Ectodermal cell (in vitro differentiated cells): ENCODE results near the gene TRAPPC1.

Source experiments
- H3K27ac ChIP-seq: 2 replicates; pipeline ENCODE4 v1.7.0; 2013; ENCODE audit warnings: mild to moderate bottlenecking, low read depth, low read length; ENCODE audit not compliant: insufficient read depth, poor library complexity, severe bottlenecking
- H3K27me3 ChIP-seq: 2 replicates; pipeline ENCODE4 v1.7.0; 2013; ENCODE audit warnings: mild to moderate bottlenecking, low read length; ENCODE audit not compliant: insufficient read depth, control insufficient read depth, poor library complexity, severe bottlenecking
- H3K36me3 ChIP-seq: one replicate; pipeline ENCODE4 v1.7.0; 2013; ENCODE audit warnings: low read length; ENCODE audit not compliant: control insufficient read depth, insufficient read depth
- H3K4me1 ChIP-seq: one replicate; pipeline ENCODE4 v1.7.0; 2013; ENCODE audit warnings: low read length; ENCODE audit not compliant: control insufficient read depth, insufficient read depth
- H3K4me3 ChIP-seq: 2 replicates; pipeline ENCODE4 v1.7.0; 2013; ENCODE audit warnings: low read depth, low read length, control low read depth; ENCODE audit not compliant: insufficient read depth
- H3K9me3 ChIP-seq: 2 replicates; pipeline ENCODE4 v1.7.0; 2013; ENCODE audit warnings: mild to moderate bottlenecking, low read length, moderate library complexity; ENCODE audit not compliant: control insufficient read depth
- WGBS, 2 experiments: methylation state at CpG; one replicate each; pipeline ENCODE4 v1.1.7; 2013; ENCODE audit warnings: missing lambda C conversion rate in 2 of 2; 5-methylcytosine and 5-hydroxymethylcytosine counted together

The TRAPPC1 gene

GRCh38 chr17:7922269-7922844 lies 9.4 kb downstream of the TRAPPC1 start:
- no peak overlapping the region for H3K27ac ChIP-seq
- WGBS, 2 experiments = 55 to 57% methylated on average over 16 of the region's 16 CpGs
- H3K4me1 ChIP-seq = no peaks in the 10 kb centered on the region
- peaks cover 70% of the 10 kb centered on the region for H3K27me3 ChIP-seq
- no peaks in the 10 kb centered on the region for H3K9me3 ChIP-seq
- H3K4me3 ChIP-seq = no peak overlapping the region
- H3K36me3 ChIP-seq = no peaks in the 10 kb centered on the region

GRCh38 chr17:7916808-7917207 lies 14.9 kb downstream of the TRAPPC1 start:
- no peak overlapping the region for H3K4me3 ChIP-seq
- peaks cover 9% of the 10 kb centered on the region for H3K4me1 ChIP-seq
- H3K27ac ChIP-seq = no peak overlapping the region
- H3K27me3 ChIP-seq = peaks cover 48% of the 10 kb centered on the region
- 66 to 77% methylated on average over 2 of the region's 2 CpGs for WGBS, 2 experiments
- no peaks in the 10 kb centered on the region for H3K9me3 ChIP-seq
- no peaks in the 10 kb centered on the region for H3K36me3 ChIP-seq

GRCh38 chr17:7916385-7916682 lies 15.4 kb downstream of the TRAPPC1 start:
- 52 to 55% methylated on average over 15 of the region's 15 CpGs for WGBS, 2 experiments
- no peaks in the 10 kb centered on the region for H3K9me3 ChIP-seq
- H3K36me3 ChIP-seq = no peaks in the 10 kb centered on the region
- peaks cover 9% of the 10 kb centered on the region for H3K4me1 ChIP-seq
- H3K27me3 ChIP-seq = peaks cover 44% of the 10 kb centered on the region
- no peak overlapping the region for H3K27ac ChIP-seq
- H3K4me3 ChIP-seq = peak overlapping the region; percentile 50

GRCh38 chr17:7915611-7916384 lies 15.9 kb downstream of the TRAPPC1 start, which contains the start of gene RNF227:
TSS of gene RNF227 (minus strand) at chr17:7916289. CDS start at chr17:7916195, 94 bp downstream.
- H3K27me3 ChIP-seq = peaks cover 40% of the 10 kb centered on the region
- H3K36me3 ChIP-seq = no peaks in the 10 kb centered on the region
- H3K4me3 ChIP-seq = peak within 1 kb of the TSS; percentile 50
- H3K9me3 ChIP-seq = no peaks in the 10 kb centered on the region
- H3K4me1 ChIP-seq = peaks cover 9% of the 10 kb centered on the region
- no peak within 1 kb of the TSS for H3K27ac ChIP-seq
- WGBS, 2 experiments = 1% methylated on average over 100 of the region's 100 CpGs

GRCh38 chr17:7915179-7915610 lies 16.6 kb downstream of the TRAPPC1 start:
- H3K4me1 ChIP-seq = peaks cover 9% of the 10 kb centered on the region
- WGBS, 2 experiments = 26 to 29% methylated on average over 15 of the region's 15 CpGs
- no peaks in the 10 kb centered on the region for H3K9me3 ChIP-seq
- no peaks in the 10 kb centered on the region for H3K36me3 ChIP-seq
- peaks cover 40% of the 10 kb centered on the region for H3K27me3 ChIP-seq
- H3K27ac ChIP-seq = no peak overlapping the region
- peak overlapping the region; percentile 50 for H3K4me3 ChIP-seq

DNA sequence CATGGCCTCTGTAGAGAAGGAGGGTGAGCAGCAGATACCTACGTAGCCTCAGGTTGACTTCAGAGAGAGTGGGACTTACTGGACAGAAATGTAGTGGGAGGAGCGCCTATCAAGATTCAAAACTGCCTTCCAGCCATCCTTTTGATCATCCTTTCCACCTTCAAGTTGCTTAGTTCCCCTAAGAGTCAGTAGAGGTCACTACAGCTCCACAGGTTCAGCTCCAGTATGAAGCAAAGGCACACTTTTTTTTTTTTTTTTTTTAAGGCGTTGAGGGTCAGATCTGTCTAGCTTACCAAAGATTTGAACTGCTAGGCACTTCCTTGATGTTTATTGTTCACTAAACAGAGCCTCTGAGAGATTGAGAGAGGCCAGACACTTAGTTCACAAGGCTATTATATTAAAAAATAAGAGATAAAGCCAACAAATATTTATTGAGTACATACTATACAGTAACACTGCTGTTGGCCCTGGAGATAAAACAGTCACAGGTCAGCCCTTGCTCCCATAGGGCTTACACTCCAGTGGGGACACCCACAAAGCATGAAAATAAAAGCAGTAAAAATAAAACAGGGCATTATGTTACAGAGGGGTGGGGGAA lies 18.7 kb downstream of the TRAPPC1 start:
- H3K4me3 ChIP-seq = no peak overlapping the region
- peaks cover 36% of the 10 kb centered on the region for H3K27me3 ChIP-seq
- H3K9me3 ChIP-seq = no peaks in the 10 kb centered on the region
- H3K27ac ChIP-seq = no peak overlapping the region
- H3K36me3 ChIP-seq = no peaks in the 10 kb centered on the region
- 56 to 60% methylated on average over 2 of the region's 3 CpGs for whole genome bisulfite sequencing, 2 experiments
- H3K4me1 ChIP-seq = peaks cover 9% of the 10 kb centered on the region

DNA sequence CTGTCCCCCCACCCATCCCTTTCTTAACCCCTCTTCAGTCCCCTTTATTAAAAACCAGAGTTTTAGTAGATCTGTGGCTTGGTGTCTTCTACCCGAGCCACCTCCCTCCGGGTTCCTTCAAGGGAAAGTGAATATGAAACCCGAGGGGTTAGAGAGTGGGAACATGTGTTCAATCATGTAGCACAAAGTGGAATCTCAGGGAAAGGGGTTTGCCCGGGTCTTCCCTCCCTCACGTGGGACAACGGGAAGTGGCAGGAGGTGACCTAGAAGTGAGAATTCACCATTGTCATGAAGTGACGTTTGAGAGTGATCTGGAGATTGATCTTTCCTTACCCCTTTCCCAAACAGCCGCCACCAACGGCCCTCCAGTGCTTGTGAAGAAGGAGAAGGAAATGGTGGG lies 20.6 kb downstream of the TRAPPC1 start:
- Histone ChIP-seq H3K27ac (no peak overlapping the region), H3K4me3 (no peak overlapping the region), H3K4me1 (peaks cover 9% of the 10 kb centered on the region), H3K36me3 (no peaks in the 10 kb centered on the region), H3K27me3 (peaks cover 18% of the 10 kb centered on the region), H3K9me3 (no peaks in the 10 kb centered on the region)
- WGBS, 2 experiments = 92 to 94% methylated on average over 9 of the region's 9 CpGs

DNA sequence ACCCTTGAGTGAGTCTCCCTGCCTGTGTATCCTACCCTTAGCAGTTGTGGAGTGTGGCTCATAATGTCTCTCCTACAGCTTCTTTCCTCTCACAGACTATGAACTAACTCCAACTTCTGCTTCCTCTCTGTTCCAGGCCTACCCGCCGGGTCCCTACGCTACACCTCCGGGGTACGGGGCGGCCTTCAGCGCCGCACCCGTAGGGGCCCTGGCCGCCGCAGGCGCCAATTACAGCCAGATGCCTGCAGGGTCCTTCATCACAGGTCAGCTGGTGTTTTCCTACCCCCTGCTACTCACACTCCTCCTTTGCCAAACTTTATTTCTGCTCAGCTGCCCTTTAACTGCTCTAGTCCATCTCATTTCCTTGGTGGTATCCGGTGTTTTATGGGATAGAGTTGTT lies 21.0 kb downstream of the TRAPPC1 start:
- H3K27ac ChIP-seq = no peak overlapping the region
- H3K4me3 ChIP-seq = no peak overlapping the region
- peaks cover 9% of the 10 kb centered on the region for H3K4me1 ChIP-seq
- no peaks in the 10 kb centered on the region for H3K9me3 ChIP-seq
- peaks cover 16% of the 10 kb centered on the region for H3K27me3 ChIP-seq
- H3K36me3 ChIP-seq = no peaks in the 10 kb centered on the region
- WGBS, 2 experiments = 96 to 97% methylated on average over 12 to 13 of the region's 13 CpGs

GRCh38 chr17:7910281-7910680 lies 21.5 kb downstream of the TRAPPC1 start:
- 94 to 95% methylated on average over 15 of the region's 15 CpGs for WGBS, 2 experiments
- Histone ChIP-seq H3K4me3 (no peak overlapping the region), H3K4me1 (peaks cover 8% of the 10 kb centered on the region), H3K9me3 (no peaks in the 10 kb centered on the region), H3K27me3 (peaks cover 12% of the 10 kb centered on the region), H3K27ac (no peak overlapping the region), H3K36me3 (no peaks in the 10 kb centered on the region)

GRCh38 chr17:7909089-7909488 lies 22.7 kb downstream of the TRAPPC1 start:
- H3K4me3 ChIP-seq = no peak overlapping the region
- no peak overlapping the region for H3K27ac ChIP-seq
- H3K36me3 ChIP-seq = no peaks in the 10 kb centered on the region
- H3K4me1 ChIP-seq = no peaks in the 10 kb centered on the region
- no peaks in the 10 kb centered on the region for H3K9me3 ChIP-seq
- H3K27me3 ChIP-seq = peaks cover under 1% of the 10 kb centered on the region
- 93 to 97% methylated on average over 29 of the region's 29 CpGs for WGBS, 2 experiments
